ENCODE measurements around the gene STX8. TPM values are rescaled to one million over a fixed set of nuclear protein-coding genes. Genes with fewer than 3 reads are reported as not detected.

Gene STX8
- total and polyA plus RNA-seq, 9 of the 15 experiments (the other 6 are each of a cell fraction or from before 2014, with no cell fraction given): 14.6 to 42.5 (median 22.1) TPM

GRCh38 chr17:9226130-9226793, 349.4 kb downstream of the STX8 start (continued):
- TF ChIP-seq, protein P1, sequence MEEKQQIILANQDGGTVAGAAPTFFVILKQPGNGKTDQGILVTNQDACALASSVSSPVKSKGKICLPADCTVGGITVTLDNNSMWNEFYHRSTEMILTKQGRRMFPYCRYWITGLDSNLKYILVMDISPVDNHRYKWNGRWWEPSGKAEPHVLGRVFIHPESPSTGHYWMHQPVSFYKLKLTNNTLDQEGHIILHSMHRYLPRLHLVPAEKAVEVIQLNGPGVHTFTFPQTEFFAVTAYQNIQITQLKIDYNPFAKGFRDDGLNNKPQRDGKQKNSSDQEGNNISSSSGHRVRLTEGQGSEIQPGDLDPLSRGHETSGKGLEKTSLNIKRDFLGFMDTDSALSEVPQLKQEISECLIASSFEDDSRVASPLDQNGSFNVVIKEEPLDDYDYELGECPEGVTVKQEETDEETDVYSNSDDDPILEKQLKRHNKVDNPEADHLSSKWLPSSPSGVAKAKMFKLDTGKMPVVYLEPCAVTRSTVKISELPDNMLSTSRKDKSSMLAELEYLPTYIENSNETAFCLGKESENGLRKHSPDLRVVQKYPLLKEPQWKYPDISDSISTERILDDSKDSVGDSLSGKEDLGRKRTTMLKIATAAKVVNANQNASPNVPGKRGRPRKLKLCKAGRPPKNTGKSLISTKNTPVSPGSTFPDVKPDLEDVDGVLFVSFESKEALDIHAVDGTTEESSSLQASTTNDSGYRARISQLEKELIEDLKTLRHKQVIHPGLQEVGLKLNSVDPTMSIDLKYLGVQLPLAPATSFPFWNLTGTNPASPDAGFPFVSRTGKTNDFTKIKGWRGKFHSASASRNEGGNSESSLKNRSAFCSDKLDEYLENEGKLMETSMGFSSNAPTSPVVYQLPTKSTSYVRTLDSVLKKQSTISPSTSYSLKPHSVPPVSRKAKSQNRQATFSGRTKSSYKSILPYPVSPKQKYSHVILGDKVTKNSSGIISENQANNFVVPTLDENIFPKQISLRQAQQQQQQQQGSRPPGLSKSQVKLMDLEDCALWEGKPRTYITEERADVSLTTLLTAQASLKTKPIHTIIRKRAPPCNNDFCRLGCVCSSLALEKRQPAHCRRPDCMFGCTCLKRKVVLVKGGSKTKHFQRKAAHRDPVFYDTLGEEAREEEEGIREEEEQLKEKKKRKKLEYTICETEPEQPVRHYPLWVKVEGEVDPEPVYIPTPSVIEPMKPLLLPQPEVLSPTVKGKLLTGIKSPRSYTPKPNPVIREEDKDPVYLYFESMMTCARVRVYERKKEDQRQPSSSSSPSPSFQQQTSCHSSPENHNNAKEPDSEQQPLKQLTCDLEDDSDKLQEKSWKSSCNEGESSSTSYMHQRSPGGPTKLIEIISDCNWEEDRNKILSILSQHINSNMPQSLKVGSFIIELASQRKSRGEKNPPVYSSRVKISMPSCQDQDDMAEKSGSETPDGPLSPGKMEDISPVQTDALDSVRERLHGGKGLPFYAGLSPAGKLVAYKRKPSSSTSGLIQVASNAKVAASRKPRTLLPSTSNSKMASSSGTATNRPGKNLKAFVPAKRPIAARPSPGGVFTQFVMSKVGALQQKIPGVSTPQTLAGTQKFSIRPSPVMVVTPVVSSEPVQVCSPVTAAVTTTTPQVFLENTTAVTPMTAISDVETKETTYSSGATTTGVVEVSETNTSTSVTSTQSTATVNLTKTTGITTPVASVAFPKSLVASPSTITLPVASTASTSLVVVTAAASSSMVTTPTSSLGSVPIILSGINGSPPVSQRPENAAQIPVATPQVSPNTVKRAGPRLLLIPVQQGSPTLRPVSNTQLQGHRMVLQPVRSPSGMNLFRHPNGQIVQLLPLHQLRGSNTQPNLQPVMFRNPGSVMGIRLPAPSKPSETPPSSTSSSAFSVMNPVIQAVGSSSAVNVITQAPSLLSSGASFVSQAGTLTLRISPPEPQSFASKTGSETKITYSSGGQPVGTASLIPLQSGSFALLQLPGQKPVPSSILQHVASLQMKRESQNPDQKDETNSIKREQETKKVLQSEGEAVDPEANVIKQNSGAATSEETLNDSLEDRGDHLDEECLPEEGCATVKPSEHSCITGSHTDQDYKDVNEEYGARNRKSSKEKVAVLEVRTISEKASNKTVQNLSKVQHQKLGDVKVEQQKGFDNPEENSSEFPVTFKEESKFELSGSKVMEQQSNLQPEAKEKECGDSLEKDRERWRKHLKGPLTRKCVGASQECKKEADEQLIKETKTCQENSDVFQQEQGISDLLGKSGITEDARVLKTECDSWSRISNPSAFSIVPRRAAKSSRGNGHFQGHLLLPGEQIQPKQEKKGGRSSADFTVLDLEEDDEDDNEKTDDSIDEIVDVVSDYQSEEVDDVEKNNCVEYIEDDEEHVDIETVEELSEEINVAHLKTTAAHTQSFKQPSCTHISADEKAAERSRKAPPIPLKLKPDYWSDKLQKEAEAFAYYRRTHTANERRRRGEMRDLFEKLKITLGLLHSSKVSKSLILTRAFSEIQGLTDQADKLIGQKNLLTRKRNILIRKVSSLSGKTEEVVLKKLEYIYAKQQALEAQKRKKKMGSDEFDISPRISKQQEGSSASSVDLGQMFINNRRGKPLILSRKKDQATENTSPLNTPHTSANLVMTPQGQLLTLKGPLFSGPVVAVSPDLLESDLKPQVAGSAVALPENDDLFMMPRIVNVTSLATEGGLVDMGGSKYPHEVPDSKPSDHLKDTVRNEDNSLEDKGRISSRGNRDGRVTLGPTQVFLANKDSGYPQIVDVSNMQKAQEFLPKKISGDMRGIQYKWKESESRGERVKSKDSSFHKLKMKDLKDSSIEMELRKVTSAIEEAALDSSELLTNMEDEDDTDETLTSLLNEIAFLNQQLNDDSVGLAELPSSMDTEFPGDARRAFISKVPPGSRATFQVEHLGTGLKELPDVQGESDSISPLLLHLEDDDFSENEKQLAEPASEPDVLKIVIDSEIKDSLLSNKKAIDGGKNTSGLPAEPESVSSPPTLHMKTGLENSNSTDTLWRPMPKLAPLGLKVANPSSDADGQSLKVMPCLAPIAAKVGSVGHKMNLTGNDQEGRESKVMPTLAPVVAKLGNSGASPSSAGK (IDR thresholded peaks at IDR 0.05): no peak
